ENCODE data around the gene CACNG1.

GRCh38 chr17:67007266-67007665 lies 37.1 kb upstream of the CACNG1 start:
- TF ChIP-seq CTCF (IDR thresholded peaks at IDR 0.05; ENCODE audit: low read depth, low read length, missing input control): no peak
- TF ChIP-seq ZBTB33 (IDR thresholded peaks at IDR 0.05): no peak
- TF ChIP-seq GABPA (IDR thresholded peaks at IDR 0.05 in 1 of 2, conservative IDR thresholded peaks at IDR 0.05 in 1 of 2): no peak
- no peak for TF ChIP-seq EGR1 (IDR thresholded peaks at IDR 0.05; ENCODE audit: low read depth in 2 of 2)
- TF ChIP-seq YY1 (IDR thresholded peaks at IDR 0.05): no peak
- TF ChIP-seq RXRA (IDR thresholded peaks at IDR 0.05): no peak
- TF ChIP-seq RAD21 (IDR thresholded peaks at IDR 0.05): no peak

Data from liver (tissue), 3 donors.